GM23338 (cell line): ENCODE results near the gene SLC6A7. TPM values are rescaled to one million over a fixed set of nuclear protein-coding genes. Genes with fewer than 3 reads are reported as not detected.

Experiments
- ATAC-seq: fragments of 200-7000 bp; cut with Tn5 transposase; 3 replicates; pipeline ENCODE4 v1.9.1; 2020
- DNase-seq: peaks from one replicate; pipeline ENCODE4 v3.0.0-alpha.2; 2015; ENCODE audit warnings: low spot score
- H2AFZ ChIP-seq: fragments of 200-600 bp; sonication (generic); 2 replicates; pipeline ENCODE4 v1.8.0; 2016; ENCODE audit warnings: antibody characterized with exemption, mild to moderate bottlenecking, moderate library complexity
- H3F3A ChIP-seq: fragments of 200-600 bp; sonication (generic); replicated peaks from 2 replicates; pipeline ENCODE4 v1.8.0; 2017; ENCODE audit warnings: antibody characterized with exemption, mixed run types, low read depth
- H3K27ac ChIP-seq: fragments of 200-600 bp; sonication (generic); 2 replicates; pipeline ENCODE4 v1.6.1; 2016; ENCODE audit warnings: low read depth
- H3K27me3 ChIP-seq: fragments of 200-600 bp; sonication (generic); 2 replicates; pipeline ENCODE4 v1.8.0; 2016; ENCODE audit warnings: mild to moderate bottlenecking, mixed run types, moderate library complexity; ENCODE audit not compliant: insufficient read depth
- H3K36me3 ChIP-seq: fragments of 200-600 bp; sonication (generic); 2 replicates; pipeline ENCODE4 v1.8.0; 2016; ENCODE audit warnings: mild to moderate bottlenecking; ENCODE audit not compliant: insufficient read depth
- H3K4me1 ChIP-seq: fragments of 200-600 bp; sonication (generic); 2 replicates; pipeline ENCODE4 v1.8.0; 2016; ENCODE audit warnings: mild to moderate bottlenecking, moderate library complexity; ENCODE audit not compliant: insufficient read depth
- H3K4me2 ChIP-seq: fragments of 200-600 bp; sonication (generic); 2 replicates; pipeline ENCODE4 v1.7.1; 2017; ENCODE audit warnings: mixed run types
- H3K4me3 ChIP-seq: fragments of 200-600 bp; sonication (generic); 2 replicates; pipeline ENCODE4 v1.6.1; 2016; ENCODE audit warnings: mixed run types
- H3K79me2 ChIP-seq: fragments of 200-600 bp; sonication (generic); replicated peaks from 2 replicates; pipeline ENCODE4 v1.8.0; 2017; ENCODE audit warnings: mild to moderate bottlenecking; ENCODE audit not compliant: insufficient read depth
- H3K9me2 ChIP-seq: fragments of 200-600 bp; sonication (generic); 2 replicates; pipeline ENCODE4 v1.8.0; 2017; ENCODE audit not compliant: insufficient read depth
- H4K20me1 ChIP-seq: fragments of 200-600 bp; sonication (generic); replicated peaks from 2 replicates; pipeline ENCODE4 v1.8.0; 2017; ENCODE audit warnings: mild to moderate bottlenecking; ENCODE audit not compliant: insufficient read depth
- H3K27ac Mint-ChIP-seq: 2 replicates; pipeline ENCODE4 v1.8.0; 2020; ENCODE audit warnings: inconsistent platforms, mild to moderate bottlenecking, moderate library complexity, mixed read lengths
- H3K27me3 Mint-ChIP-seq: 3 replicates; pipeline ENCODE4 v1.8.0; 2022; ENCODE audit warnings: low read depth, mild to moderate bottlenecking, moderate library complexity, mixed read lengths, inconsistent platforms; ENCODE audit not compliant: insufficient read depth, poor library complexity
- H3K36me3 Mint-ChIP-seq: 3 replicates; pipeline ENCODE4 v1.8.0; 2021; ENCODE audit warnings: low read depth, mild to moderate bottlenecking, inconsistent platforms, moderate library complexity, mixed read lengths
- H3K4me1 Mint-ChIP-seq: 3 replicates; pipeline ENCODE4 v1.8.0; 2020; ENCODE audit warnings: mild to moderate bottlenecking, inconsistent platforms, mixed read lengths
- H3K4me3 Mint-ChIP-seq: 3 replicates; pipeline ENCODE4 v1.8.0; 2021; ENCODE audit warnings: moderate library complexity, mild to moderate bottlenecking, inconsistent platforms, mixed read lengths
- H3K9me3 Mint-ChIP-seq: 3 replicates; pipeline ENCODE4 v1.8.0; 2020; ENCODE audit warnings: moderate library complexity, mild to moderate bottlenecking, inconsistent platforms, mixed read lengths
- CREB1 ChIP-seq: fragments of 250-450 bp; sonication (Bioruptor Pico); IDR thresholded peaks from 2 replicates; pipeline ENCODE4 v1.5.0; 2020; ENCODE audit warnings: low read depth, mild to moderate bottlenecking, moderate library complexity
- EZH2 ChIP-seq: fragments of 200-600 bp; sonication (generic); IDR thresholded peaks from one replicate; pipeline ENCODE4 v1.8.0; 2017; ENCODE audit warnings: antibody characterized with exemption, mild to moderate bottlenecking, low read depth; ENCODE audit not compliant: unreplicated experiment
- EZH2phosphoT487 ChIP-seq: fragments of 200-600 bp; sonication (generic); IDR thresholded peaks from one replicate; pipeline ENCODE4 v1.8.1; 2018; ENCODE audit warnings: antibody characterized with exemption; ENCODE audit not compliant: unreplicated experiment
- JUNB ChIP-seq: IDR thresholded peaks from one replicate; pipeline ENCODE4 v1.6.1; 2016; ENCODE audit warnings: antibody characterized with exemption; ENCODE audit not compliant: unreplicated experiment
- NANOG ChIP-seq: IDR thresholded peaks from 2 replicates; pipeline ENCODE4 v1.6.1; 2016; ENCODE audit warnings: antibody characterized with exemption, borderline replicate concordance
- POLR2AphosphoS5 ChIP-seq: IDR thresholded peaks from 2 replicates; pipeline ENCODE4 v1.6.1; 2016; ENCODE audit warnings: antibody characterized with exemption, low read depth
- STAT1 ChIP-seq: IDR thresholded peaks from one replicate; pipeline ENCODE4 v1.6.1; 2016; ENCODE audit warnings: antibody characterized with exemption; ENCODE audit not compliant: unreplicated experiment
- ZNF114 ChIP-seq: fragments of 250-450 bp; sonication (Bioruptor Pico); IDR thresholded peaks from 2 replicates; pipeline ENCODE4 v1.5.0; 2020; ENCODE audit warnings: mild to moderate bottlenecking, moderate library complexity
- ZNF331 ChIP-seq: fragments of 250-450 bp; sonication (Bioruptor Pico); IDR thresholded peaks from 2 replicates; pipeline ENCODE4 v1.5.0; 2020; ENCODE audit warnings: low read depth, mild to moderate bottlenecking, moderate library complexity
- ZNF462 ChIP-seq: fragments of 250-450 bp; sonication (Bioruptor Pico); IDR thresholded peaks from 2 replicates; pipeline ENCODE4 v1.5.0; 2020; ENCODE audit warnings: mild to moderate bottlenecking, moderate library complexity
- polyA plus RNA-seq: library from polyadenylated mRNA; unstranded; fragments of >200 nt; fragmentation: Nextera tagmentation; extraction: Ambion mirVana; gene quantifications from 2 replicates; pipeline ENCODE4 v1.2.1, GENCODE V29; 2016
- total RNA-seq: library from RNA; depleted of rRNA; stranded (reverse); fragments of >200 nt; shearing (Covaris generic); gene quantifications from 2 replicates; pipeline ENCODE4 v1.2.3, GENCODE V29; 2014
- TF ChIP-seq, protein P1 (sequence below): IDR thresholded peaks from one replicate; pipeline ENCODE4 v1.6.1; 2018; ENCODE audit warnings: antibody characterized with exemption; ENCODE audit not compliant: unreplicated experiment
- TF ChIP-seq, protein P2 (sequence below), 2 experiments: fragments of 200-600 bp in 1 of 2; sonication (generic) in 1 of 2; conservative IDR thresholded peaks; 2 replicates each; pipeline versions ENCODE4 v1.5.1 to v1.6.1; 2016 to 2017; ENCODE audit warnings: antibody characterized with exemption in 2 of 2, low read depth in 2 of 2, mild to moderate bottlenecking in 2 of 2, moderate library complexity in 1 of 2
- TF ChIP-seq, protein P3 (sequence below): IDR thresholded peaks from 2 replicates; pipeline ENCODE4 v1.6.1; 2016; ENCODE audit warnings: antibody characterized with exemption

The SLC6A7 gene
- total and polyA plus RNA-seq, 2 experiments from 2014 or later, result not detected

- Histone ChIP-seq H3K4me3 (no peak overlapping the region), H3K9me2 (no peaks in the 10 kb centered on the region), H3K27me3 (no peaks in the 10 kb centered on the region), H3F3A (no peaks in the 10 kb centered on the region), H3K79me2 (no peaks in the 10 kb centered on the region), H2AFZ (no peak overlapping the region), H4K20me1 (no peaks in the 10 kb centered on the region), H3K36me3 (no peaks in the 10 kb centered on the region), H3K4me1 (no peaks in the 10 kb centered on the region), H3K27ac (no peak overlapping the region), H3K4me2 (no peak overlapping the region)
- H3K4me1 Mint-ChIP-seq, result peaks cover 3% of the 10 kb centered on the region; the same call in 1 of the 3 replicates
- no peak overlapping the region for H3K4me3 Mint-ChIP-seq
- H3K9me3 Mint-ChIP-seq, result no peaks in the 10 kb centered on the region
- H3K27ac Mint-ChIP-seq, result no peak overlapping the region
- no peak for TF ChIP-seq ZNF462
- no peak for TF ChIP-seq CREB1 (CRISPR knock-in tag)
- TF ChIP-seq, protein P1, sequence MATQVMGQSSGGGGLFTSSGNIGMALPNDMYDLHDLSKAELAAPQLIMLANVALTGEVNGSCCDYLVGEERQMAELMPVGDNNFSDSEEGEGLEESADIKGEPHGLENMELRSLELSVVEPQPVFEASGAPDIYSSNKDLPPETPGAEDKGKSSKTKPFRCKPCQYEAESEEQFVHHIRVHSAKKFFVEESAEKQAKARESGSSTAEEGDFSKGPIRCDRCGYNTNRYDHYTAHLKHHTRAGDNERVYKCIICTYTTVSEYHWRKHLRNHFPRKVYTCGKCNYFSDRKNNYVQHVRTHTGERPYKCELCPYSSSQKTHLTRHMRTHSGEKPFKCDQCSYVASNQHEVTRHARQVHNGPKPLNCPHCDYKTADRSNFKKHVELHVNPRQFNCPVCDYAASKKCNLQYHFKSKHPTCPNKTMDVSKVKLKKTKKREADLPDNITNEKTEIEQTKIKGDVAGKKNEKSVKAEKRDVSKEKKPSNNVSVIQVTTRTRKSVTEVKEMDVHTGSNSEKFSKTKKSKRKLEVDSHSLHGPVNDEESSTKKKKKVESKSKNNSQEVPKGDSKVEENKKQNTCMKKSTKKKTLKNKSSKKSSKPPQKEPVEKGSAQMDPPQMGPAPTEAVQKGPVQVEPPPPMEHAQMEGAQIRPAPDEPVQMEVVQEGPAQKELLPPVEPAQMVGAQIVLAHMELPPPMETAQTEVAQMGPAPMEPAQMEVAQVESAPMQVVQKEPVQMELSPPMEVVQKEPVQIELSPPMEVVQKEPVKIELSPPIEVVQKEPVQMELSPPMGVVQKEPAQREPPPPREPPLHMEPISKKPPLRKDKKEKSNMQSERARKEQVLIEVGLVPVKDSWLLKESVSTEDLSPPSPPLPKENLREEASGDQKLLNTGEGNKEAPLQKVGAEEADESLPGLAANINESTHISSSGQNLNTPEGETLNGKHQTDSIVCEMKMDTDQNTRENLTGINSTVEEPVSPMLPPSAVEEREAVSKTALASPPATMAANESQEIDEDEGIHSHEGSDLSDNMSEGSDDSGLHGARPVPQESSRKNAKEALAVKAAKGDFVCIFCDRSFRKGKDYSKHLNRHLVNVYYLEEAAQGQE, result no peak
- TF ChIP-seq JUNB, result no peak
- no peak for TF ChIP-seq POLR2AphosphoS5
- TF ChIP-seq, protein P2, sequence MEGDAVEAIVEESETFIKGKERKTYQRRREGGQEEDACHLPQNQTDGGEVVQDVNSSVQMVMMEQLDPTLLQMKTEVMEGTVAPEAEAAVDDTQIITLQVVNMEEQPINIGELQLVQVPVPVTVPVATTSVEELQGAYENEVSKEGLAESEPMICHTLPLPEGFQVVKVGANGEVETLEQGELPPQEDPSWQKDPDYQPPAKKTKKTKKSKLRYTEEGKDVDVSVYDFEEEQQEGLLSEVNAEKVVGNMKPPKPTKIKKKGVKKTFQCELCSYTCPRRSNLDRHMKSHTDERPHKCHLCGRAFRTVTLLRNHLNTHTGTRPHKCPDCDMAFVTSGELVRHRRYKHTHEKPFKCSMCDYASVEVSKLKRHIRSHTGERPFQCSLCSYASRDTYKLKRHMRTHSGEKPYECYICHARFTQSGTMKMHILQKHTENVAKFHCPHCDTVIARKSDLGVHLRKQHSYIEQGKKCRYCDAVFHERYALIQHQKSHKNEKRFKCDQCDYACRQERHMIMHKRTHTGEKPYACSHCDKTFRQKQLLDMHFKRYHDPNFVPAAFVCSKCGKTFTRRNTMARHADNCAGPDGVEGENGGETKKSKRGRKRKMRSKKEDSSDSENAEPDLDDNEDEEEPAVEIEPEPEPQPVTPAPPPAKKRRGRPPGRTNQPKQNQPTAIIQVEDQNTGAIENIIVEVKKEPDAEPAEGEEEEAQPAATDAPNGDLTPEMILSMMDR (conservative IDR thresholded peaks at IDR 0.05; ENCODE audit: low read depth in 2 of 2), result no peak
- no peak for TF ChIP-seq ZNF114 (CRISPR knock-in tag)
- no peak for TF ChIP-seq NANOG
- TF ChIP-seq ZNF331 (CRISPR knock-in tag), result no peak
- no peak for TF ChIP-seq EZH2phosphoT487
- TF ChIP-seq EZH2, result no peak
- TF ChIP-seq, protein P3, sequence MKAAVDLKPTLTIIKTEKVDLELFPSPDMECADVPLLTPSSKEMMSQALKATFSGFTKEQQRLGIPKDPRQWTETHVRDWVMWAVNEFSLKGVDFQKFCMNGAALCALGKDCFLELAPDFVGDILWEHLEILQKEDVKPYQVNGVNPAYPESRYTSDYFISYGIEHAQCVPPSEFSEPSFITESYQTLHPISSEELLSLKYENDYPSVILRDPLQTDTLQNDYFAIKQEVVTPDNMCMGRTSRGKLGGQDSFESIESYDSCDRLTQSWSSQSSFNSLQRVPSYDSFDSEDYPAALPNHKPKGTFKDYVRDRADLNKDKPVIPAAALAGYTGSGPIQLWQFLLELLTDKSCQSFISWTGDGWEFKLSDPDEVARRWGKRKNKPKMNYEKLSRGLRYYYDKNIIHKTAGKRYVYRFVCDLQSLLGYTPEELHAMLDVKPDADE, result no peak
- TF ChIP-seq STAT1, result no peak
- no peak for ATAC-seq
- DNase-seq, result no peak
- peaks cover 8% of the 10 kb centered on the region for H3K27me3 Mint-ChIP-seq
- H3K36me3 Mint-ChIP-seq, result no peaks in the 10 kb centered on the region
These were observed 55.9 kb downstream of the SLC6A7 start for GRCh38 chr5:150245808-150246207.
